HTR-8/SVneo (cell line): ENCODE data around the gene PDE6H.

Experiments used
- DNase-seq: peaks from one replicate; pipeline ENCODE4 v3.0.0; 2011; ENCODE audit warnings: low spot score, mixed read lengths; ENCODE audit not compliant: insufficient read length
- FAIRE-seq: peaks from 2 replicates; lab custom pipeline; 2011; peaks lifted over from hg19 to GRCh38; lab: Jason Lieb, UNC

PDE6H gene

DNA sequence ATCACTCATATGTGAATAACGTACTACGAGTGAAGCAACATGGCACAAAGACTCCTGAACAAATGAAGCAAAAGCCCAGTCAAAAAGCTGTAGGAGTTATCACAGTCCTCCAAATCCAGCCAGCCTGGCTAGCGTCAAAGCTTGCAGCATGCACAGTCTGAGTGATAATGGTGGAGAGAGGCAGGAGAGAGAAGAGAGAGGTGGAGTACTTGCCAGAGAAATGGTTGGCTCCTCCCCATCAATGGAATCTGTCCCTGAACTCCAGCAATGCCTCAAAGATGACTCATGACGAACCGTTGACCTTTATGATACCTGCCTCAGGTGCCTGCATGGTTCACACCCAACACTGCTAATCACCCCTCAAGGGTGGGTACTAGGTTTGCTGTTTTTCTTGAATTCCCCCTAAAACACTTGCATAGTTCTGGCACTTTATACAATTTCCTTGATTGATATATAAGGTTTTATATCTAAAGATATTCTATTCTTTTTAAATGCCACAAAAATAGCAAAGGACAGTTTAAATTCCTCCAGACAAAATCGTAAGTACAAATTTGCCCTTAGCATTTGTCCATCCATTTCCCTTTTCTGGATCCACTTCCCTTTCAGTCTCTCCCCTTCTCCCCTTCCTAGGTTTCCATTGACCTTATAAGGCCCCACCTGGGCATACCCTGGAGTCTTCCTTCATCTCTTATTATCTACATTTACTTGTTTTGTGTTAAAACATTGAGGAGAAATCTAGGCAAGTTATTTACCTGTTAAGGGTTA is 21.7 kb upstream of the PDE6H start:
- no peak for DNase-seq
- no peak for FAIRE-seq

DNA sequence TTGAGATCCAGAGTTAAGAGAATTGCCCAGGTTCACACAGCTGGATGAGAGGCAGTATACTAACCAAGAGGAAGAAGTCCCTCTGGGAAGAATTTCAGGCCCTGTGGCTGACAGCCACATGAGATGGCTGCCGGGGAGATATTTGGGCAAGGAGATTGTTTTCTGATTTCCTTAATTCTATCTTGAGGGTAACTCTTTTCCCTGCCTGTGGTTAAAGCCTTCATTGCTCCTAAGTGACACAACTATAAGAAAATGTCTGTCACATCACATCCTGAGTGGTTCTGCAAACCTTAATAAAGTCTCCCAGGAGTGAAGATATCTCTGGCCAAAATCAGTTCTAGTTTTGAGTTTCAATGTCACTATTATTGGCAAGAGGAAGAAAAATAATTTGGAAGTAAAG is 21.0 kb upstream of the PDE6H start:
- FAIRE-seq (no peak), DNase-seq (no peak)

DNA sequence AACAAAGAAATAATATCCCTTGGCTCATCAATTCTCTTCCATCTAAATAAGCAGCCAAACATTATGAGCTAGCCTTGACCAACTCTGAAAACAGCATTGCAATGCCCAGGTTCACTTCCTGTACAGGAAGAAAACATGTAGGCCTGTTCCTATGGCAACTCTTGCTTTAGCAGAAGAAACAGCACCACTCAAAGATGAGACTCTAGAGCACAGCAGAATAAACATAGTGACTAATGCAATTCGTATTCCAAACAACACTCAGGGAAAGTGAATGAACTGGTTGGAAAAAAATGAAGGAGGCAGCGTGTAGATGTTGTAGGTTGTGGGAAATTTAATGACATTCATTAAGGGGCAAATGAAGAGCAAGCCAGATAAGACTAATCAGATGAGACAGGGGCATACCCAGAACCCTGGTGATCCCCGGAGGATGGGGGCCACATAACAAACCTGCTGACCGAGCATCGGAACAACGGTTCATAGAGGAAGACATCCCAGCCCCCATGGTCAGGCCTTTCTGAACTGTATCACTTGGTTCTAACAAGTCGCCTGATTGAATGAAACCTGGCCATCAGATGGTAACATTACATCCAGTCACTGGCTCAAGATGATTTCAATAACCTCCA is 20.4 kb upstream of the PDE6H start:
- FAIRE-seq, result no peak
- DNase-seq, result peak; percentile 4

DNA sequence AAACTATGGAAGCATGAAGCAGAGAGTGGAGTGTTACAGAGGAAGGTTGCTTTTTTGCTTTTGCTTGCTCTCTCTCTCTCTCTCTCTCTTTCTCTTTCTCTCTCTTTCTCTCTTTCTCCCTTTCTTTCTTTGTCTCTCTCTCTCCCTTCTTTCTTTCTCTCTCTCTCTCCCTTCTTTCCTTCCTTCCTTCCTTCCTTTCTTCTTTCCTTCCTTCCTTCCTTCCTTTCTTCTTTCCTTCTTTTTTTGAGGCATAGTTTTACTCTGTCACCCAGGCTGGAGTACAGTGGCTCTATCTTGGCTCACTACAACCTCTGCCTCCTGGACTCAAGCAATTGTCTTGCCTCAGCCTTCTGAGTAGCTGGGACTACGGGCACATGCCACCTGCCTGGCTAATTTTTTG is 19.1 kb upstream of the PDE6H start:
- FAIRE-seq, result no peak

DNA sequence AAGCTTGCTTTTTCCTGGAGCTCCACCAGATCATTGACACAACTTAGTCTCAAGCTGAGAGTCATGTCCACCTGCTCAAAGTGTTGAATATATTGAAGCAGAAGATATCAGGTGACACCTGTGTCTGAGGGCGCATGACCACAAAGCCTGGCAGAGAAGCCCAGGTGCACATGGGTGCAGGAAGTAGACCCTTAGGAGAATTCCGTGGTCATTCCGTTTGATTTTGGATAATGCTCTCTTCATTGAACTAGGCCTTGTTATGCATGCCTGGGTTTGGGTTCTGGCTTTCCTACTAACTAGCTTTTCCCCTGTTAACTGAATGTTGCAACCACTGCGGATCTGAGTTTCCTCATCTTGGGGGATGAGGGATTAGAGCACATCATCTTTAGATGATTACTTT is 18.6 kb upstream of the PDE6H start:
- no peak for DNase-seq
- no peak for FAIRE-seq

More for the DNA sequence above, 19.1 kb upstream of the PDE6H start:
- DNase-seq, result no peak

DNA sequence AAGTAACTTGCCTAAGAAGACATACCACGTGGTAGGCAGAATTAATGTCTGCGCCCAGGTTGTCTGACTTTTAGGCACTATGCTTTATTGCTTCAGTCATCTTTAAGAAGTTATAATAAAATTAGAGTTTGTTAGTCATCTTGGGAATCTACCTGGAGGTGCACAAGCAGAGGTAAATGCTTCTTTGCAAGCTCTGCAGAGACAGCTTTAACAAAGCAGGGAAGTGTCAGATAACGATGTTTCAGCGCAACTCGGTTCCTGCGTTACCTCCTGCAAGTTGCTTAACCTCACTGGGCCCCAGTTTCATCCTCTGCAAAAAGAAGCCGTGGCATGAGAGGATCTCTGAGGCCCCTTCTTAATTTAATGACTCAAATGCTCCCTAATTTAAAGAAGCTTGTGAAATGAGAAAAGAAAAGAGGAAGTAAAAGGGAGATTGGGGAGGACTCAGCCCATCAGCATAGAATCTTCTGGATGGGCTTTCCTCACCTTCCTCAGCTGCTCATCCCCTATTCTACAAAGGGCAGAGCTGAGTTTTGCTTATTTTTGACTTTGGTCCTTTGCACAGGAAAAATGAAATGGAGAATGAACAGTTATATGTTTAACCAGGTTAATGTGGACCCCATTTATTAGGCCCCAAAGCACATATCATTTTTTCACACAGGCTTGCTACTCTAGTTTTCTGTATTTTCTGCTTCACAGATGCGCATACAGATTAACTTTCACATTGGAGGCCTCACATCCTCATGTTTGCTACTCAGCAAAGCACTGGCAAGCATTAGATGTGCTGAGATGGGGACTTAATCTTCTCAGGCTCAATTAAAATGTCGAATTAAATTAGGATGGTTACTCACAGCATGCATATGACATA is 16.6 kb upstream of the PDE6H start:
- no peak for FAIRE-seq
- DNase-seq, result no peak

DNA sequence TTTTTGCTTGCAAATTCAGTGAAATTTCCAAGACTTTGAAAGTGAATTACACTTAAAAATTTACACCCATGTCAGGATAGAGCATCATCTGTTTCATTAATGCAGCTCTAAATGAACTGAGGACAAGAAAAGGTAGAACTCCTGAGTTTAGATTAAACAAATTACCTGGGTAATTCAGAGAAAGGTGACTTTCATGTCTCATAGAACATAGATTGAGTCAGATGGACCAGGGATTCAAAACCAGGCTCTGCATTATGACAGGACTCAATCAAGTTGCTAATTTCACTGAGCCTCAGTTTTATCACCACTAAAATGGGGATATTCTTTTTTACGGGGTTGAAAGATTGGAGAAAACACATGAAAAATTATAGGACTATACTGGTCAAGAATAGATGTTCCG is 15.9 kb upstream of the PDE6H start:
- DNase-seq, result no peak
- no peak for FAIRE-seq

DNA sequence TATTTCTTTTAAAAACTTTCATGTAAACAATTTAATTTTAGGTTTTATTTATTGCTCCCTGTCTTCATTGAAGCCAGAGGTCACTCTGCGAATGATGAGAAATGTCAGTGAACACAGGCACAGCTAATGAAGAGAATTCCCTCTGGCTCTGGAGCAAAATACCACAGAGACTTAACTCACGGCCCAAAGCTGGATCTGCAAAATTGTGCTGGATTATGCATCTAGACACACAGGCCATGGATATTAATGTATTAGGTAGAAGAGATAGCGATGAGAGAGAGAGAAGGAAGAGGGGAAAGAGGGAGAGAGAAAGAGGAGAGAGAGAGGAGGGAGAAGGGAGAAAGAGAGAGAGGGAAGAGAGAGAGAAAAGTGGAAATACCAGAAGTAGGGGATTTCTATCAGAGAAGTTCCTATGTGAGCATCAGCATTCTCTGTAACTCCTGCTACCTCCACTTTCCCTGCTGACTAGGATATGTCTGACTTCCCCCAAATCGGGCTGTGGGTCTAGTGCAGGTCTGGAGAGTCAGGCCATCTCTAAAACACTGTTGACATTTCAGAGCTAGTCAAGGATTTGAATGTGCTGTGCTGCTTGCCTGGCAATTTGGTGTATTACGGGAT is 15.2 kb upstream of the PDE6H start:
- DNase-seq, result no peak
- no peak for FAIRE-seq

DNA sequence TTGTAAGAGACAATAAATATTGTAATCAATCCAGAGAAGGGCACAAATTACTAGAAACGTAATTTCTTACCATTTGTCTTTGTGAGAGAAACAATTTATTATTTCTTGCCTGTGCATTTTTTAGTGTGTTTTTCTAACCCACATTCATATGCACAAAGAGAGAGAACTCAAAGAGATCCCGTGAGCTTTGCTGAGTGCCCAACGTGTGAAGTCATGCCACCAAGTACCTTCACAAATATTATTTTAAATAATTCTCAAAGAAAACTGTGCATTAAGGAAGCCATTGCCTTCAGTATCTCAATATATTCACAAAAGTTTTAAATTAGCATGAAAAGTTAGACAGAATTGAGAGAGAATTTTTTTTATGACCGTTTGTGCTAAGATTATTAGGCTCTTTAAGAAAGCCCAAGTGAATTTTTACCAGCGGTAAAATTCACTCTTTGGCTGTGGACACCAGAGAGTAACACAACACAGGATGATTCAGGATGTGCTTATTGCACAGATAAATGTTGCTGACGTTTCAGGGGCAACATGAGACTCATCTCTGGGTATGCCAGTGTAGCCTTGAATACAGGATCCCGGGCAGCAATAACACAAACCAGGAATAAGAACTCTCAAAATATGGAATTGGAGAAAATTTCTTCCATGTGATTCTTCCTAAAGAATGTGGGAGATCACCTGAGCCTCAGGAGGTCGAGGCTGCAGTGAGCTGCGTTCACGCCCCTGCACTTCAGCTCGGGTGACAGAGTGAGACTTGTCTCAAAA is 14.3 kb upstream of the PDE6H start:
- no peak for DNase-seq
- no peak for FAIRE-seq

DNA sequence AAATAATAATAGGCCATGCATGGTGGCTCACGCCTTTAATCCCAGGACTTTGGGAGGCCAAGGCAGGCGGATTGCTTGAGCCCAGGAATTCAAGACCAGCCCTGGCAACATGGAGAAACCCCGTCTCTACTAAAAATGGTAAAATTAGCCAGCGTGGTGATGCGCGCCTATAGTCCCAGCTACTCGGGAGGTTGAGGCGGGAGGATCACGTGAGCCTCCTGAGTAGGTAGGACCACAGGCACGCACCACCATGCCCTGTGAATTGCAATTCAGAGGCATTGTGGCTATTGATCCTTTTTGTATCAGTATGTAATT is 13.8 kb upstream of the PDE6H start:
- DNase-seq (no peak), FAIRE-seq (no peak)

DNA sequence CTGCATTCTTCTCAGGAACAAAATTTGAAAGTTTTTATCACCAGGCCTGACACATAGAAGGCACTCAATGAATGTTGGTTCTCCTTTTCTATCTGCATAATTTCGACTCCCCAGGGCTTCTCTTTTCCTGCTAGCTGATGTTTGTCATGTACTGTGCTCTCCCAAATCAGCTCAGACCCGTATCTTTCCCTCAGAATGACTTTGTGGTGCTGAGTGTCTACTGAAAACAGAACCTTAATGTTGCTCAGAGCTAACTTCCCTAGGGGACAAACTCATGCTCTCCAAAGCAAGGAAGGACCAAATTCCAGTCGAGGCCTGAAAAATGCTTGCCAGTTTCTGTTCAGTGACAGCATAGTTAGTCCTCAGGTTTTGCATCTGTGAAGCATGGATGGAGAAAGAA is 13.4 kb upstream of the PDE6H start:
- DNase-seq (no peak), FAIRE-seq (no peak)

DNA sequence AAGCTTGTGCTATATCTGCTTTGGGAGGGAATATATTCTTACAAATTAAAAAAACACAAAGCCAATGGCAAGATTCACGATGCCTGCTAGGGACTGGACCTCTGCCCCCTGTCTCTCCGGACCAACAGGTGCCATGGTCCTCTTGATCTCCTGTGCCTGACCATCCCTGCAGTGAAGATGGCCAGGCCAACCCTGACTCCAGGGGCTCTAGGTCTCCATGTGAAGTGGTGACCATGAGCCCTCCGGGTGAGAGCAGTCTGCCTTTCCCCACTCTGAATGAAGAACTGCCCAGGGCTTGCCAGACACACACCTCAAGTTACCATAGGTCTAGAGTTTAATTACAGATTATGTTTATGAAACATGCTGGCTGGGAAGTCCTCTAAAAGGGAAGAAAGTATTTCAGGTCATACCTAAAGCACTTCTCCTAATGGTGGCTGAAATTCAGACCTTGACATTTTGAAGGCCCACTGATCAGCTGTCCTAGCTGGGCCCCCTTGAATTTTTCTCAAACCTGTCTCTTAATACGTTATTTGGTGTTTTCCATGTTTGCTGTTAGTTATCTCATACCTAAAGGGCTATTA is 12.8 kb upstream of the PDE6H start:
- FAIRE-seq (no peak), DNase-seq (no peak)

DNA sequence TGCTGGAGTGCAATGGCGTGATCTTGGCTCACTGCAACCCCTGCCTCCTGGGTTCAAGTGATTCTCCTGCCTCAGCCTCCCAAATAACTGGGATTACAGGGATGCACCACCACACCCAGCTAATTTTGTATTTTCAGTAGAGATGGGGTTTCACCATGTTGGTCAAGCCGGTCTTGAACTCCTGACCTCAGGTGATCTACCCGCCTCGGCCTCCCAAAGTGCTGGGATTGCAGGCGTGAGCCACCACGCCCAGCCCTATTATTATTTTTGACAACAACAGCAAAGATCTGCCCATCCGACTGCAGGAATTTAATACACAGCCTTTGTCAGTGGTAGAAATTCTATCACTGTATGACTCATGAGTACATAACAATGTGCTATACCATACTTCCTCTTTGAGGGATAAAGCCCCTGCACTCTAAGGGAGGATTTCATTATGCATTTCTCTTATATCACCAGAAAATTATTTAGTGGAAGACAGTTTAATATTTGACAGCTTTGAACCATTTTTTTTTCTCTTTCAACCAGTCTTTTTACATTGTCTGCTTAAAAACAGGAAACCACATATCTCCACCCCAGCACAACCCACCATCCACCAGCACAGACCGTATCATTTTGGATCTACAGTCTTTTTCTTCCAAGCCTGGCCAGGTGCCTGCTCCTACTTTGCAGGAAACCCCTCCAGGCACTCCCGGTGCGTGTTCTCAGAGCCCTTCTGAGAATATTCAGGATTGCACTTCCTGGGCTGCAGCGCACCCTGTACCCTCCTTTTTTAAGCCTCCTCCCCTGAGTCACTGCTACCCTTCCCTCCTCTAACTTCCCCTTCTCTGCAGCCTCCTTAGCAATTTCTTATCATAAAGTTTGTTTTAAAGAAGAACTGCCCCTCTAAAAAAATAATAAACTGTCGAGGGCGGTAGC is 12.0 kb upstream of the PDE6H start:
- FAIRE-seq (no peak), DNase-seq (peak; percentile 18)

DNA sequence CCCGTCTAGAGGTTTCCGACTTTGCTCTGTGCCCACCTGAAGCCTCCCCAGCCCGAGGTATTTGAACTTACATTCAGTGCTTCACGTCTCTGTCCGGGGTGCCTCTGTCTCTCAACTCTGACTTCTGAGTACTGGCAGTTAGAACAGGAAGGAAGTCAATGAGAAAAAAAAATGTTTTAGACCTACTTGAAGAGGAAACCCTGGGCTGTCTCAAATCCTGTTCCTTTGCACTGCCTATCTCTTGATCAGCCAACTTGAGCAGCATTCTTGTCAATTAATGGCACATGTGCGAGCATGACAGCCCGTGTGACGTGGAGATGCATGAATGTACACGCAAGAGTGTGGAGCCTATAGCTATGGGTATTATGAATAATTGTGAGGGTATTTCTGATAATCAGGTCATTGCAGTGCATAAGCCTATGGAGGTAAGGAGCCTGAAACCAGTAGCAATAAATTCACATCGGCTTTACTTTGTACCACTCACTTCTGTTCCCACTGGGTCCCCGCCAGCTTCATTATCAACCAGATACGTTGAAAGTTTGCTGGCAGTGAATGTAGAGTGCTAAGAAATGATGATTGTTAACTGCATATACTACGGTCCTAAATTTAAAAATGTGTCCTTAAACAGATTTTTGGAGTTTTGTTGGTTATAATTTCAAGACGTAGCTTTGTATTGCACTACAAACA is 11.2 kb upstream of the PDE6H start, which contains the start of gene ARHGDIB:
TSS of gene ARHGDIB (minus strand) at position 136 of the 687 bp plus-strand sequence. CDS start 10,889 bp downstream, outside the sequence.
- FAIRE-seq, result no peak
- DNase-seq, result no peak

DNA sequence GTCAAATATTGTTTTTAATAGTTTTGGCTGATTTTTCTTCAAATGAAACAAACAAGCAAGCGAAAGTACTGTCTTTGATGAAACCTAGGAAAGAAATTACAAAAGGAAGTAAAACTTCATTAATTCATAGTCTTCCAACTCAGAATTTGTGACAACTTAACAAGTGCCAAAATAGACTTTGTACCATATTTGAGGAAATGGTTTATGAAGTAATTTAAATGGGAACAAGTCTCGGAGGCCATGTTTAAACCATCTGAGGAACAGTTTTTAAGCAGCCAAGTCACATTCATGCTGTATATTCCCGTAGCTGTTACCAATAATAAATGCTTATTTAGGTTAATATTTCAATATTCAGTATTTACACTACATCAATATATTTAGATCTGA is 10.7 kb upstream of the PDE6H start:
- FAIRE-seq, result no peak
- DNase-seq, result no peak

DNA sequence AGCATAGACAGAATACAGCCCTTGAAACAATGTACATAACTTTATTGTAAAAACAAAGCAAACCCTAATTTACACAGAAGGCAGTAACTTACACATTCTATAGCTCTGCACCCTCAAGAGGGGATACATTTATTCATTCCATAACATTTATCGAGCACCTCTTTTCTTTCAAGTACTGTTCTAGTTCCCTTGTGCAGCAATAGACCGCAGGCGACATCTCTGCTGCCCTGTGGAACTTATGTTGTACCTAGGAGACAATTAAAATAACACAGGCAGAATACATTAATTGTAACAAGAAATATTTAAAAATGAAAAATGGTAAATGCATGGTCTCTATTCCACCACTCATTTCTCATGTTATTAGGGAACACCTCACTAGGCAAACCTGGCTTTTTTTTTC is 10.0 kb upstream of the PDE6H start:
- DNase-seq, result no peak
- FAIRE-seq, result no peak

DNA sequence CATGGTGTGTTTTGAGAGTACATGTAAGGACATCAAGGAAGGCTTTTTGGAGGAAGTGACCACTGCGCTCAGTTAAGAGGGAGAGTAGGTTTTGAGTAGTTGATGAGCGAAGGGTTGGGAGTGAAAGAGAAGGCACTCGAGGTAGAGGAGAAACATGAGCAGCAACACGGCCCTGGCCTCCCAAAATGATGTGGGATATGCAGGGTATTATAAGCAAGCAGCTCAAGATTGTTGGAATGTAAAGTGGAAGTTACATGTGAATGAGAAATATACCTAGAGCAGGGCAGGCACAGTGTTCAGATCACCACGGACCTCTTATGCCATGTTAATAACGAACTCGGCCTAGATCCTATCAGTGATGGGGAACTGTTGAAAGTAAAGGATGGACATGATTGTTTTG is 9.3 kb upstream of the PDE6H start:
- FAIRE-seq, result no peak

DNA sequence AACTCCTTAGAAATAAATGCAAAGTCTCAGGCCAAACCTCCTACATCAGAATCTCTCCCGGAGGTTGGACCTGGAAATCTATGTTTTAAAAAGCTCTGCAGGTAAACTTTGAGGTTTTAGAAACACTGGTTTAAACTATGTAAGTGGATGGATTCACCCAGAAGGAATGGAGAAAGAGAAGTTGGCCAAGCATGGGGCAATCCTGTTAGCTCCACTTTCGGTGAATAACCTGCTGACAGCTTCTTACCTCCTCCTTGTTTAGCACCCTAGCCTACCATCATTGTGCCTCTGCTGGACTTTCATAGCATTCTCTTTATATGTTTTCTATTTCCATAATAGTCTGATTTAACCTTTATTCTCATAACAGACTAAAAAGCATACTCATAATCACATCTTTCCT is 8.4 kb upstream of the PDE6H start:
- DNase-seq, result no peak

More for the DNA sequence above, 9.3 kb upstream of the PDE6H start:
- no peak for DNase-seq

More for the DNA sequence above, 8.4 kb upstream of the PDE6H start:
- FAIRE-seq, result no peak
